GM18517 (cell line): ENCODE results near the gene SNN.

Experiments
- ATAC-seq: cut with Tn5 transposase; IDR thresholded peaks from one replicate; pipeline ENCODE4 v1.9.1; 2021; ENCODE audit warnings: mild to moderate bottlenecking, moderate library complexity; ENCODE audit not compliant: unreplicated experiment

SNN gene

GRCh38 chr16:11666103-11667055 is 1.9 kb upstream of the SNN start:
- no peak for ATAC-seq

GRCh38 chr16:11667221-11667823 is 933 bp upstream of the SNN start:
- ATAC-seq = no peak

- no peak for ATAC-seq
Observed at GRCh38 chr16:11668623-11669379, 546 bp downstream of the SNN start.

GRCh38 chr16:11669380-11670146 is 1.3 kb downstream of the SNN start:
- no peak for ATAC-seq

GRCh38 chr16:11670171-11671131 is 2.2 kb downstream of the SNN start:
- ATAC-seq = no peak

GRCh38 chr16:11671271-11671670 is 3.0 kb downstream of the SNN start:
- no peak for ATAC-seq

GRCh38 chr16:11671676-11672075 is 3.4 kb downstream of the SNN start:
- ATAC-seq = no peak

- no peak for ATAC-seq
Observed at GRCh38 chr16:11672206-11673090, 4.2 kb downstream of the SNN start.

- no peak for ATAC-seq
Observed at GRCh38 chr16:11673091-11674000, 5.1 kb downstream of the SNN start.

- ATAC-seq = no peak
Observed at GRCh38 chr16:11674001-11674817, 6.0 kb downstream of the SNN start.

- ATAC-seq = no peak
Observed at GRCh38 chr16:11674818-11675560, 6.7 kb downstream of the SNN start.

GRCh38 chr16:11675561-11676511 is 7.6 kb downstream of the SNN start:
- no peak for ATAC-seq

- no peak for ATAC-seq
Observed at GRCh38 chr16:11676799-11677198, 8.5 kb downstream of the SNN start.

GRCh38 chr16:11677451-11677951 is 9.2 kb downstream of the SNN start:
- ATAC-seq = no peak
